HG03280 (cell line): ENCODE measurements around the gene SFXN5.

Experiments
- ATAC-seq: cut with Tn5 transposase; IDR thresholded peaks from one replicate; pipeline ENCODE4 v1.9.1; 2021; ENCODE audit warnings: mild to moderate bottlenecking, moderate library complexity; ENCODE audit not compliant: unreplicated experiment

SFXN5 gene

DNA sequence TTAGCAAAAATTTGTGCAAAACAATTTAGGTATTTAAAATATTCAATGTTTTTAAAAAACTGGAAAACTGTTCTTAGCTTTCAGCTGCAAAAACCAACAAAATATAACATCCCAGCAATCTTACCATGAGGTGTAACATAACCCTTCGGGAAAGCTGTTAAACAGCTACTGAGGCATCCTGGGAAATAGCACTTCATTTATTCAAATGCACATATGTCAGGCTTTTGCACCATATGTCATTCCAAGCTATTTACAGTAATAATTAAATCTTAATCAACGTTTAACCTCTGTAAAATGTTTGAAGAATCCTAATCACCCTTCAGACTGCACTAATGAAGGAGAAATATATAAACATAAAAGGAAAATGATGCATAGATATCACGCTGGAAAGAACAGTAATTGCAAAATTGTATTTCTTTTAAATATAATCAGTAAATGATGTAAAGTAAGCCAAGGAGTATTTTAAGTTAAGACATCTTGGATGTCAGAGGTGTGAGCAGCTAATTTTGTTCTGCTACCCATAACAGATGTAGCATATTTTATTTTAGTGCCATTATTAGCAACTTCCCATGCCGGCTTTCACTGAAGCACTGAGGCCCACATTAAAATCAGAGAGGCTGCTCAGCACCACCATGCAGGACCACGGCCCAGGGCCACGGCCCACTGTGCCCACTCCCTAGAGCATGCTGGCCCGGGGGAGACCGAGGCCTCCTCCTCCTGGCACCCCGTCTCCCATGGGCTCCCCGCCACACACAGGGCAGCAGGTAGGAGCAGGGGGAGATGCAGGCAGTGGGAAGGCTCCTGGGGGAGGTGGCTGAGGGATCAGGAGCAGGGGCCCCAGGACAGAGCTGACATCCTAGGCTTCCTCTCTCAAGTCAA lies 123.3 kb downstream of the SFXN5 start:
- ATAC-seq: no peak

GRCh38 chr2:72946466-72946865 lies 125.0 kb downstream of the SFXN5 start:
- ATAC-seq: no peak

DNA sequence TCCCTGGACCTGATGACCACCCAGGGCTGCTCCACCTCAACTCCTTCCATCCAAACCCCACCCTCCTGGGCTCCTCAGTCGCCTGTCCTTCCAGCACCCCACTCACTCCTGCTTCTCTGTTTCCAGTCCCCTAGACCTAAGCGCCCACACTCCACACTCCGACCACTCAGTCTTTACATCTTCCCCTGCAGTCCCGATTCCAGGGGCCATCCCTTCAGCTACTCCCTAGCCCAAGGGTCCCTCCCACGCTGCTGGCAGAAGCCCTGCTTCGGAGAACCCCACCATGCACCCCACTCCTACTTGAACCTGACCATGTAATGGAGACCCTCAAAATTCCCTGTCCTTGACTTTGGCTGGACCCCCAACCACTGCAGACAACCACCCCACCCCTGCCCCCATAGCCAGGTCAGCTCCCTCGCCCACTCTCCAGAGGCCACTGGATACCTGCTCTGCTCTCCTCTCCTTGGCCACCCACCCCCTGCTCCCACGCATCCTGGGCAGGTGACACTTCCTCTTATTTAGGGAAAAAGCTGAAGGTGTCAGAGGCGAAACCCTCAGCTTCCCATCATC lies 126.0 kb downstream of the SFXN5 start:
- ATAC-seq: no peak

DNA sequence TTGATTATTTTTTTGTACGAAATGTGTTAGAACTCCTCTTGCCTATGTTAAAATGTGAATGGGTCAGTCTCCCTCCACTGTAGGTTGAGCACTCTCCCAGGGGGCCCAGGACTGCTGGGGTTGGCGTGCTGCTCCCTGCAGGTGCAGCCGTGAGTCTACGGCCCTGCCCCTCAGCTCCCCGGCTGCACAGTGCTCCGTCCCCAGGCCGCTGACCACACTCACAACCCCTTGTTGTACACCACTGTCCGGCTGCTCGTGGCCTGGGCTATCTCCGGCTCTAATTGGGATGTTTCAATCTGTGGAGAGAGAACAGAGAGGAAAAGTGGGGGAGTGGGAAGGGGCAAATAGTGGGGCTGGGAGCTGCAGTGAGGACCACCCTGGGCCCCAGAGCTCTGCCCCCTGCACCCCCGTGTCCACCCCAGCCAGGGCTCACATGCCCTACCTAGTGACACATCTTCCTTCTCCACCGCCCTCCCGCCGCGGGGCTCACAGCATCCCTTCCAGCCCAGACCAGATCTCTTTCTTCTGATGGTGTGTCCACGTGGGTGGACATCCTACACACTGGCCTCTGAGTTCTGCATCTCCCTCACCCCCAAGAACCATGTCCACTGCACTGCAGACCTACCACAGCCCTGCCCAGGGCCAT lies 126.6 kb downstream of the SFXN5 start:
- no peak for ATAC-seq

- no peak for ATAC-seq
These were observed 127.7 kb downstream of the SFXN5 start for GRCh38 chr2:72943540-72944395.

- no peak for ATAC-seq
These were observed 128.6 kb downstream of the SFXN5 start for GRCh38 chr2:72942881-72943418.

- no peak for ATAC-seq
These were observed 129.2 kb downstream of the SFXN5 start for GRCh38 chr2:72942293-72942692.

DNA sequence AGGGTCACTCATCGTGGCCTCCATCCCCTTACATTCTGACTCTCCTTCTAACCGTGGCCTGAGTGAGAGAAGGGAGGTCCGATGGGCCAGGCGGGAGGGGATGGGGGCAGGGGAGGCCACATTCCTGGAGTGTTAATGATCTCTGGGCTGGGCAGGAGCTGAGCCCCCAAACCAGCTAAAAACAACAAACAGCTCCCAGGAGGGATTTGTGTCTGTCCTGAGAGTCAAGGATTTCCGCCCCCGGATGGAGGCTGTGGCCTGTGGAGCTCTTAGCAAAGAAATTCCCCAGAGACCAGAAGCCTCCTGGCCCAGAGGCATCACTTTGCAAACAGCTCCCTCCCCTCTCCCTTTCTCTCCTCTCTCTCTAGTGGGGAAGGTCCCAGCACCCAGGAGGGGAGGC lies 130.7 kb downstream of the SFXN5 start:
- no peak for ATAC-seq

GRCh38 chr2:72940361-72940760 lies 131.2 kb downstream of the SFXN5 start:
- no peak for ATAC-seq

DNA sequence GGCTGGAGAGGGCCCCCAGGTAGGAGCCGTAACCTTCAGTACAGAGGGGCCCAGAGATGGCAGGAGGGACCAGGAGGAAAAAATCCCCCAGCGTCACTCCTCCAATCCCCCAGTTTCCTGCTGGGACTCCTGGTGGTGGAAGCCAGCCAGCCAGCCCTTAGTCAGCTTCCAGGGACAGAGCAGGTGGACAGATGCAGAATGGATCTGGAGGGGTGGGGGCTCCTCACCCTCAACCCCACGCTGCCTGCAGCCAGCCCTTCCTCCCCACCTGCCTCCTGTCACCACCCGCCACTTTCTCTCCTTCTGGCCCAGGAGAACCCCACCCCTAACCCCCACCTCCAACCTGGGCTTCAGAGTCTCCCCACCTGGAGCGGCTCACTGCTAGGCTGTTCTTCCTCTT lies 133.1 kb downstream of the SFXN5 start:
- no peak for ATAC-seq

- ATAC-seq: no peak
These were observed 134.2 kb downstream of the SFXN5 start for GRCh38 chr2:72937356-72937669.

GRCh38 chr2:72936660-72937355 lies 134.7 kb downstream of the SFXN5 start:
- no peak for ATAC-seq

GRCh38 chr2:72935611-72935957 lies 135.9 kb downstream of the SFXN5 start:
- ATAC-seq: no peak

- peak; percentile 49 for ATAC-seq
These were observed 136.6 kb downstream of the SFXN5 start for GRCh38 chr2:72934683-72935610.

DNA sequence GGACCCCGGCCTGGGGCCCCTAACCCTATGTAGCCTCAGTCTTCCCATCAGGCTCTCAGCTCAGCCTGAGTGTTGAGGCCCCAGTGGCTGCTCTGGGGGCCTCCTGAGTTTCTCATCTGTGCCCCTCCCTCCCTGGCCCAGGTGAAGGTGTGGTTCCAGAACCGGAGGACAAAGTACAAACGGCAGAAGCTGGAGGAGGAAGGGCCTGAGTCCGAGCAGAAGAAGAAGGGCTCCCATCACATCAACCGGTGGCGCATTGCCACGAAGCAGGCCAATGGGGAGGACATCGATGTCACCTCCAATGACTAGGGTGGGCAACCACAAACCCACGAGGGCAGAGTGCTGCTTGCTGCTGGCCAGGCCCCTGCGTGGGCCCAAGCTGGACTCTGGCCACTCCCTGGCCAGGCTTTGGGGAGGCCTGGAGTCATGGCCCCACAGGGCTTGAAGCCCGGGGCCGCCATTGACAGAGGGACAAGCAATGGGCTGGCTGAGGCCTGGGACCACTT lies 137.8 kb downstream of the SFXN5 start:
- no peak for ATAC-seq

- no peak for ATAC-seq
These were observed 138.3 kb downstream of the SFXN5 start for GRCh38 chr2:72933207-72933606.

GRCh38 chr2:72932805-72933204 lies 138.7 kb downstream of the SFXN5 start:
- ATAC-seq: no peak

- no peak for ATAC-seq
These were observed 139.3 kb downstream of the SFXN5 start for GRCh38 chr2:72932045-72932740.
